Keratinocyte (primary cell): Measurements from ENCODE around the gene ACSS1.

Experiments
- CTCF ChIP-seq, 3 experiments: IDR thresholded peaks in 1 of 3; conservative IDR thresholded peaks in 1 of 3; optimal IDR thresholded peaks in 1 of 3; 2 replicates in 2 of 3; 3 replicates in 1 of 3; pipeline versions ENCODE3 to v1.5.1; 2011; ENCODE audit warnings: low read length in 3 of 3, mild to moderate bottlenecking in 3 of 3, moderate library complexity in 2 of 3, control low read depth in 1 of 3, inconsistent platforms in 1 of 3; ENCODE audit not compliant: insufficient read depth in 2 of 3; ENCODE audit errors: extremely low read depth in 1 of 3
- EZH2 ChIP-seq: IDR thresholded peaks from one replicate; pipeline ENCODE4 v1.6.1; 2012; ENCODE audit warnings: inconsistent platforms, mild to moderate bottlenecking, low read length, moderate library complexity

- TF ChIP-seq CTCF (optimal IDR thresholded peaks at IDR 0.05 in 1 of 3, IDR thresholded peaks at IDR 0.05 in 1 of 3, conservative IDR thresholded peaks at IDR 0.05 in 1 of 3; ENCODE audit: extremely low read depth in 1 of 3, insufficient read depth in 2 of 3, low read length in 3 of 3) (no peak), EZH2 (no peak)
Measured at GRCh38 chr20:25009218-25010145, 48.5 kb downstream of the ACSS1 start.
